Subcutaneous adipose tissue (tissue), 4 donors: ENCODE measurements around the gene NRCAM. TPM values are rescaled to one million over a fixed set of nuclear protein-coding genes. Genes with fewer than 3 reads are reported as not detected.

Experiments used
- total RNA-seq, 4 donors: library from RNA; depleted of rRNA; stranded (reverse); fragments of >200 nt; gene quantifications; one replicate each; pipeline ENCODE4 v1.1.0, GENCODE V29; 2016
- TF ChIP-seq, protein P1 (sequence below): fragments of 450-650 bp; IDR thresholded peaks from one replicate; pipeline ENCODE4 v1.5.1; 2016; ENCODE audit warnings: low read depth, mild to moderate bottlenecking, control low read depth, antibody characterized with exemption, moderate library complexity

Gene NRCAM
- total RNA-seq, 4 donors from 2014 or later, result 21.1 to 74.4 (median 49.3) TPM

DNA sequence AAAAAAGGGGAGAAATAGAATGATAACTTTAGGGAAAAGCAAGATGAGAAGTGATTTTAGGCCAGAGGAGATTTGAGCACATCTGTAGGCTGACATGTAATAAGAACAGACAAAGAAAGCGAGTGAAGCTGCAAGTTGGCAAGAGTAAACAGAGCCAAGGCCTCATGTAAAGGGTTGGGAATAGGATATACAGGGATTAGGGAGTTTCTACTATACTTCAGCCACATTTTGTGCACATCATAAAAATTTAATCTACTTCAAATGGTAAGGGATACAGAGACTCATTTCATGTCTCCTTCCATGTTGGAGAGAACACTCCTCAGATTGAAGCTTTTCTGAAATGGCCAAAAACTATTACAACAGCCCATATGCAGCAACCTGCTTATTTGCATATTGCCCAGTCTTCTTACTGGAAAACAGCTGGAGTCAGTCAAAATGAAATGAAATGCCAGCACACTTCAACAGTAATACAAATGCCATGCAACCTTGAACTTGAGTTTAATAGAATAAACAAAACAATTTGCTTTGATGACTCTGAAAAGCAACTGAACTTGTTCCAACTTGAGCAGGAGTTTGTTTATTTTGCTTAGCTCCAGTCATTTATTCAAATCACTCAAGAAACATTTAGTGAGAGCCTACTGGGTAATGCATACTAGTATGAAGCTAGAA is 49.9 kb downstream of the NRCAM start:
- TF ChIP-seq, protein P1, sequence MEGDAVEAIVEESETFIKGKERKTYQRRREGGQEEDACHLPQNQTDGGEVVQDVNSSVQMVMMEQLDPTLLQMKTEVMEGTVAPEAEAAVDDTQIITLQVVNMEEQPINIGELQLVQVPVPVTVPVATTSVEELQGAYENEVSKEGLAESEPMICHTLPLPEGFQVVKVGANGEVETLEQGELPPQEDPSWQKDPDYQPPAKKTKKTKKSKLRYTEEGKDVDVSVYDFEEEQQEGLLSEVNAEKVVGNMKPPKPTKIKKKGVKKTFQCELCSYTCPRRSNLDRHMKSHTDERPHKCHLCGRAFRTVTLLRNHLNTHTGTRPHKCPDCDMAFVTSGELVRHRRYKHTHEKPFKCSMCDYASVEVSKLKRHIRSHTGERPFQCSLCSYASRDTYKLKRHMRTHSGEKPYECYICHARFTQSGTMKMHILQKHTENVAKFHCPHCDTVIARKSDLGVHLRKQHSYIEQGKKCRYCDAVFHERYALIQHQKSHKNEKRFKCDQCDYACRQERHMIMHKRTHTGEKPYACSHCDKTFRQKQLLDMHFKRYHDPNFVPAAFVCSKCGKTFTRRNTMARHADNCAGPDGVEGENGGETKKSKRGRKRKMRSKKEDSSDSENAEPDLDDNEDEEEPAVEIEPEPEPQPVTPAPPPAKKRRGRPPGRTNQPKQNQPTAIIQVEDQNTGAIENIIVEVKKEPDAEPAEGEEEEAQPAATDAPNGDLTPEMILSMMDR, result no peak

DNA sequence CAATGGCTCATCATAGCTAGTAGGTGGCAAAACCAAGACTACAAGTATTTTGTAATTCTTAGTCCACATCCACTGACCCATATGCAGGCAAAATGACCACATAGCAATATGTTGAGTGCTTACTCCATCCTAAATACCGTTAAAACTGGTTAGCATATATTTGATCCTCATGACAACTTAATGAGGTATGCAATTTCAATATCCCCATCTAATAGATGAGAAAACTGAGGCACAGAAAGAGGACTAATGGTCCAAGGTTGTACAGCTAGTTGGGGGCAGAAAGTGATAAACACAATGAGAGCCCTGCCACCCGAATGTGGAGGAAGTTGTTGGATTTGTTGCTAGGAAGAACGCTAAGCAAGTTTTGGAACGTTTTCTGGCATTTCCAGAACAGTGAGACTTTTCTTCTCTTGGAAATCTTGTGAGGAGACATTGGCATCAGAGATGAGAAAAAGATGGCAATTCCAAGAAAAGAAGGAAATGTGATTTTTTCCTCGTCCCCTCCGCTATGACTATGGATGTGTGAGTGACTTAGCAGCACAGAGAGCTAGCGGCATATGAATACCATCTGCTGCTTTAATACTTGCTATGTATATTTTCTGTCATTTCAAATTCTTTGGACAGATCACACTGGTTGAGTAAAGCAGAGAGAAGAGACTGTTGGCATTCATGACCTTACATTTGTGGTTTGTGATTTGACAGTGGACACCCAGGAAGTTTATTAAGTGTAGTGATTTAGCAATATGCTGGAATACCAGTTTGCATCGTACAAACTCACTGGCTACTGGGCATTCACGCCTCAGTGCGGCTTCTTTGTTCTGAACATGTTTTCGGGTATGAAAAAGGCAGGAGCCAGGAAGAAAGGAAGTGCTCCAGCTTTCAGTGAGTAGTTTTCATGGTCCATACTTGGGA is 51.5 kb downstream of the NRCAM start:
- TF ChIP-seq, protein P1, result no peak

DNA sequence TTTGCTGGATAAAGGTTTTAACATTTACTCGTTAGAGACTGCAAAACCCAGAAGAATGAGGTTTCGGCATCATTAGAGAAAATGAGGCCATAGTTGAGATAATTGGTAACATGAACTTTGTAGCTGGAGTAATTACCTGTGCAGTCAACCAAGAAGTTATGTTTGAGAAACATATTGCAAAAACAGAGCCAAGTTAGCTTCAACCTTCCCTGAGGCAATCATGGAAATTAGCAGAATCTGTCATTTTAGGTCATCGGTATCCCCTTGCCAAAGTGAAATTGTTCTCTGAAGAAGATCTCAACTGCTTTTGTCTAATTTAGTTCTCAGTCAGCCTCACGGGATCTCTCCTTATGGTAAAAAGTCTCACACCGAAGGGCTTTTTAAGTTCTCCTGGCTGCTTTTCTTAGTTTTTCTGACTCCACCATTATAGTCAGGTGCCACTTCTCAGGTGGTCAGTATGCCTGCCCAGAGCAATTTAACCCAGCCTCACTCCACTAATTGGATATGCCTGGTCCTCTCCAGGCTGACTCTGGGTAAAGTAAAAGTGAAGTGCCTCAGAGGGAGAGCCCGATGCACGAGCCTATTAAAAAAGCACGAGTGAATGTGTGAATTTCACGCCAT is 52.5 kb downstream of the NRCAM start:
- TF ChIP-seq, protein P1, result no peak

DNA sequence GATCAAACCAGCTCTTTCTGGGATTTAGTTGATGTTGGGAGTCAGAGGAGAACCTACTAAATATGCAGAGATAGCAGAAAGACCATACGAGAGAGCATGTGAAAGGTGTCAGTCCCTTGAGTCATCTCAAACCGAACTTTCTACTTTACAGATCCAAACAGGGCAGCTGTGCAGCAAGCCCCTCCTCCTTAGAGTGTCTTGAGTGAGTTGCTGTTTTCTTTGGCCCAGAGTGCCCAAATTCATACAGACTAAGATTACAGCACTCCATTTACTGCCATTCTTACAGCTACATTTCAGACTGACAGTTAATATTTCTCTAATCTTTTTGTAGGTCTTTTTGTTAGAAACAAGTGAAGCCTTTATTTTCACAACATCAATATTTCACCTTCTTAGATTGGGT is 53.4 kb downstream of the NRCAM start:
- TF ChIP-seq, protein P1, result no peak

DNA sequence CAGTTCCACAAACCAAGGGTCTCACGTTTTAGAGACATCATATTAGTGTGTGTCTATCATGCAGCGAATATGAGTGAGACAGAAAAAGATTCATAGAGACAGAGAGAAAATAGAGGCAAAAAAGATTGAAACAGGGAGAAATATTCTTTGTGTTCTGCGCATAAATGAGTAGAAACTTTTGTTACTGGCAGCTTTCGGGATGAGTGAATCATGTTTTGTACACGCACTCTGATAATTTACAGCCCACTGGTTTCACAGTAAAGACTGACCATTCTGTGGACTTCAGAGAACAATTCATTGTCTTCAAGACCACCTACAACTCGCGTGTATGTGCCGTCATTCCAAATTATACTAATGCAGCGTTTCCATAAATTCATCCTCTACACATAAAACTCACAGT is 60.2 kb downstream of the NRCAM start:
- TF ChIP-seq, protein P1, result no peak

DNA sequence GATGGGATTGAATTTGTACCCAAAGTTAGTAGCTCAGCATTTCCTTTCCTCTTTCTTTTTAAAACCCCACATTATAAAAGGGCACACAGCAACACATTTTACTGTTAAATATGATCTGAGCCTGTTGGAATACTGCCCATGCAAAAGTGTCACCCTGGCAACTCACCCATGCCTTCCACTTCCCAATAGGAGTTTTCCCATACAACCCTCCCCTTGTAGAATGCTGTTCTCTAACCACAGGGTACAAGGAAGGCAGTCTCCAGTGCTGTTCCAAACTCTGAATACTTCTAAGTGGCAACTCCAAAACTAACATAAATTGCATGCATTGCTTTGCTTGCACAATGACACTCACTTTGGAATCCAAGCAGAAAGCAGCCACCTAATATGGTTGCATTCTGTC is 60.8 kb downstream of the NRCAM start:
- TF ChIP-seq, protein P1, result no peak
